Heart left ventricle (tissue), 16 donors: Measurements from ENCODE around the gene SCYL2. TPM values are rescaled to one million over a fixed set of nuclear protein-coding genes. Genes with fewer than 3 reads are reported as not detected.

Experiments
- ATAC-seq, 4 donors: fragments of 200-7000 bp; cut with Tn5 transposase; one replicate each; pipeline ENCODE4 v1.9.1; 2020 to 2022; ENCODE audit warnings: moderate library complexity in 4 of 4, mild to moderate bottlenecking in 3 of 4, moderate number of reproducible peaks in 1 of 4
- DNase-seq, 5 donors: peaks; one replicate each; pipeline ENCODE4 v3.0.0-alpha.2; 2020
- H3K27ac ChIP-seq, 12 donors: fragments of 200-600 bp; sonication (generic) in 4 of 12; one replicate each; pipeline versions ENCODE4 v1.5.0 to v1.8.0; 2016 to 2022; ENCODE audit warnings: mild to moderate bottlenecking in 2 of 12
- H3K27me3 ChIP-seq, 9 donors: fragments of 200-600 bp; sonication (generic) in 2 of 9; one replicate each; pipeline versions ENCODE4 v1.5.1 to v1.8.0; 2016 to 2022; ENCODE audit warnings: mild to moderate bottlenecking in 3 of 9
- H3K36me3 ChIP-seq, 9 donors: fragments of 200-600 bp; sonication (generic) in 2 of 9; one replicate each; pipeline versions ENCODE4 v1.5.0 to v1.8.0; 2018 to 2022; ENCODE audit warnings: mild to moderate bottlenecking in 2 of 9
- H3K4me1 ChIP-seq, 12 donors: fragments of 200-600 bp; sonication (generic) in 4 of 12; one replicate each; pipeline versions ENCODE4 v1.5.0 to v1.8.0; 2016 to 2022; ENCODE audit warnings: mild to moderate bottlenecking in 3 of 12
- H3K4me3 ChIP-seq, 12 donors: fragments of 200-600 bp; sonication (generic) in 4 of 12; one replicate each; pipeline versions ENCODE4 v1.5.0 to v1.8.0; 2017 to 2022; ENCODE audit warnings: mild to moderate bottlenecking in 9 of 12, moderate library complexity in 4 of 12
- H3K9me3 ChIP-seq, 12 donors: fragments of 200-600 bp; sonication (generic) in 4 of 12; one replicate each; pipeline versions ENCODE4 v1.5.0 to v1.8.0; 2016 to 2022; ENCODE audit warnings: mild to moderate bottlenecking in 1 of 12
- POLR2A ChIP-seq, 2 donors: fragments of 450-650 bp; IDR thresholded peaks; one replicate each; pipeline ENCODE4 v1.6.1; 2017; ENCODE audit warnings: antibody characterized with exemption in 2 of 2, mild to moderate bottlenecking in 2 of 2, moderate library complexity in 2 of 2
- WGBS, 4 donors: extraction: QIAGEN DNeasy Blood & Tissue Kit in 2 of 4; methylation state at CpG; one replicate each; pipeline versions ENCODE4 v1.1.5 to v1.1.7; 2013 to 2018; 5-methylcytosine and 5-hydroxymethylcytosine counted together
- intact Hi-C, 10 donors: fragments of 100-400 bp; cut with DNase I; formaldehyde crosslinking; loops; one replicate each; pipeline versions ENCODE4 v1.11.1 to v1.14.2; 2022
- polyA plus RNA-seq, 2 donors: library from polyadenylated mRNA; stranded (reverse); fragments of 200-250 nt; gene quantifications; one replicate each; pipeline ENCODE4 v1.2.3, GENCODE V29; 2013
- total RNA-seq, 9 donors: library from RNA; depleted of rRNA in 2 of 9; stranded (reverse); fragments of >200 nt in 2 of 9; fragmentation: NEBNext Ultra II Directional in 3 of 9; extraction: Animal tissue kit (Norgen Biotek cat#: 25700) in 3 of 9; gene quantifications; one replicate each; pipeline versions ENCODE4 v1.1.0 to v1.2.4, GENCODE V29; 2016 to 2023
- TF ChIP-seq, protein P1 (sequence below), 12 donors: fragments of 200-600 bp; sonication (generic) in 4 of 12; IDR thresholded peaks; one replicate each; pipeline versions ENCODE4 v1.5.0 to v1.8.0; 2018 to 2022; ENCODE audit warnings: antibody characterized with exemption in 12 of 12, mild to moderate bottlenecking in 5 of 12
- donor health status: ischemic (EF 13 %, LVEDD 7.1; RV severe dilation, severe dysfunction).
- donor health status: healthy with polysubstance abuse.
- donor health status: DM: no; HTN: yes; CAD: no.
- donor health status: DM: no; HTN: no; CAD: no.
- donor health status: ischemic (EF 25% LVEDD 6.9; RV normal size, moderate dysfunction).
- donor health status: ischemic (EF 25% LVEDD 5.7; RV mildly dilated, moderate dysfunction).
- donor health status: healthy.
- donor health status: DM: yes; HTN: yes; CAD: no.
- donor health status: ischemic (EF 35%, LVEDD 5.7; RV mildly dilated, moderate dysfunction).
- donor health status: nonischemic (EF 11% LVEDD 7.7; RV severe dilation, severe dysfunction).
- donor health status: DM: yes; HTN: yes; CAD: no.
- donor health status: PGD.
- donor health status: ischemic (EF 29% LVEDD 5.4; RV normal size, mild dysfunction).
- donor health status: nonischemic (EF 23%, LVEDD 6.1; RV moderate dilation, normal function).

SCYL2 gene
- total and polyA plus RNA-seq, 11 donors = 8.1 to 41.3 (median 30.2) TPM

DNA sequence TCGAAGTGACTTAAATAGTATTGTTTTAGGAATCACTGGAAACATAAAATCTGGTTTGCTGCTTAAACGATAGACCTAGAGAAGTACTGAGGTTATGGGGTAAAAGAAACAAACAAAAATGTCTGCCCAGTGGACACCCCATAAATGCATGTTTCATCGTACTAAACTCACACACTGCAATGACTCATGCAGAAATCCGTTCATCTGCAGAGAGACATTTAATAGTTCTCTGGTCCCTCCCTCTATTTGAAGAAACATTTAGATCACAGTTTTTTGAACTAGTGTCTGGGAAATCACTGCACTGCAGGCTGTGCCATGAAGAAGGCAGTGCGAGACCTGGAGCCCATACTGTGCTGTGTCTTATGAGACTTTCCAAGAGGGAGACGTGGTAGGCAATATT lies 115.4 kb downstream of the SCYL2 start:
- Histone ChIP-seq H3K27me3 (no peaks in the 10 kb centered on the region), H3K36me3 (no peaks in the 10 kb centered on the region), H3K9me3 (no peaks in the 10 kb centered on the region), H3K4me1 (no peaks in the 10 kb centered on the region), H3K27ac (no peak overlapping the region), H3K4me3 (no peak overlapping the region)
- TF ChIP-seq POLR2A (IDR thresholded peaks at IDR 0.05) = no peak
- TF ChIP-seq, protein P1, sequence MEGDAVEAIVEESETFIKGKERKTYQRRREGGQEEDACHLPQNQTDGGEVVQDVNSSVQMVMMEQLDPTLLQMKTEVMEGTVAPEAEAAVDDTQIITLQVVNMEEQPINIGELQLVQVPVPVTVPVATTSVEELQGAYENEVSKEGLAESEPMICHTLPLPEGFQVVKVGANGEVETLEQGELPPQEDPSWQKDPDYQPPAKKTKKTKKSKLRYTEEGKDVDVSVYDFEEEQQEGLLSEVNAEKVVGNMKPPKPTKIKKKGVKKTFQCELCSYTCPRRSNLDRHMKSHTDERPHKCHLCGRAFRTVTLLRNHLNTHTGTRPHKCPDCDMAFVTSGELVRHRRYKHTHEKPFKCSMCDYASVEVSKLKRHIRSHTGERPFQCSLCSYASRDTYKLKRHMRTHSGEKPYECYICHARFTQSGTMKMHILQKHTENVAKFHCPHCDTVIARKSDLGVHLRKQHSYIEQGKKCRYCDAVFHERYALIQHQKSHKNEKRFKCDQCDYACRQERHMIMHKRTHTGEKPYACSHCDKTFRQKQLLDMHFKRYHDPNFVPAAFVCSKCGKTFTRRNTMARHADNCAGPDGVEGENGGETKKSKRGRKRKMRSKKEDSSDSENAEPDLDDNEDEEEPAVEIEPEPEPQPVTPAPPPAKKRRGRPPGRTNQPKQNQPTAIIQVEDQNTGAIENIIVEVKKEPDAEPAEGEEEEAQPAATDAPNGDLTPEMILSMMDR (IDR thresholded peaks at IDR 0.05) = no peak
- DNase-seq = no peak
- ATAC-seq = no peak
- 80 to 95% (median 83%) methylated on average over 6 of the region's 6 CpGs for WGBS, 4 donors
- intact Hi-C loops = no loop called here

DNA sequence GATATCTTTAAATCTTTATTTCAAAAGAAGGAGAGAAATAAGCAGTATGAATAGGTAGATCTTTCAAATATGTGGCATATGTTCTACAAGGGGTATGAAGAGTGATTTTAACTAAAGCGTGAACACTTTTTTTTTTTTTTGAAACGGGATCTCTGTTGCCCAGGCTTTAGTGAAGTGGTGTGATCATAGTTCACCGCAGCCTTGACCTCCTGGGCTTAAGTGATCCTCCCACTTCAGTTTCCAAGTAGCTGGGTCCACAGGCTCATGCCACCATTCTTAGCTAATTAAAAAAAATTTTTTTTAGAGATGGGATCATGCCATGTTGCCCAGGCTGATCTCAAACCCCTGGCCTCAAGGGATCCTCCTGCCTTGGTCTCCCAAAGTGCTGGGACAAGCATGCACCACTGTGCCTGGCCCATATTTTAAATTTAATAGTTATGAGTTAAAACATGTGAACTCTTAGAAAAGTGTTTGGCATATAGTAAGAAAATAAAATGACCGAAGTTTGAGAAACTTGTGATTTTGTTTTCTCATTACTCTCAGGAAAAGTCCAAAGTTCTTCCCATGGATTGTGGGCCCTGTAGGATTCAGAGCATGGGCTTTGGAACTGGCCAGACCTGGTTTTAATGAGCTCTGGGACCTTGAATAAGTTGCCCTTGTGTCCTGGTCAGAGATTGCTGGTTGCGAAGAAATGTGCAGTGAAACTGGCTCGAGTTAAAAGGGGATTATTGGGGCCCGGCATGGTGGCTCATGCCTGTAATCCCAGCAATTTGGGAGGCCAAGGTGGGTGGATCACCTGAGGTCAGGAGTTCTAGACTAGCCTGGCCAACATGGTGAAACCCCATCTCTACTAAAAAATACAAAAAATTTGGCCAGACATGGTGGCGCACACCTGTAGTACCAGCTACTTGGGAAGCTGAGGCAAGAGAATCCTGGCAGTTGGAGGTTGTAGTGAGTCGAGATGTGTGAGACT lies 116.9 kb downstream of the SCYL2 start:
- 84 to 91% (median 90%) methylated on average over 9 of the region's 9 CpGs for WGBS, 4 donors
- no peaks in the 10 kb centered on the region for H3K36me3 ChIP-seq
- TF ChIP-seq, protein P1 (IDR thresholded peaks at IDR 0.05) = no peak
- TF ChIP-seq POLR2A (IDR thresholded peaks at IDR 0.05) = no peak
- H3K9me3 ChIP-seq = no peaks in the 10 kb centered on the region
- no peak for ATAC-seq
- no peak overlapping the region for H3K27ac ChIP-seq
- intact Hi-C loops = no loop called here
- no peak for DNase-seq
- H3K4me3 ChIP-seq = no peak overlapping the region
- no peaks in the 10 kb centered on the region for H3K27me3 ChIP-seq
- H3K4me1 ChIP-seq = no peaks in the 10 kb centered on the region

DNA sequence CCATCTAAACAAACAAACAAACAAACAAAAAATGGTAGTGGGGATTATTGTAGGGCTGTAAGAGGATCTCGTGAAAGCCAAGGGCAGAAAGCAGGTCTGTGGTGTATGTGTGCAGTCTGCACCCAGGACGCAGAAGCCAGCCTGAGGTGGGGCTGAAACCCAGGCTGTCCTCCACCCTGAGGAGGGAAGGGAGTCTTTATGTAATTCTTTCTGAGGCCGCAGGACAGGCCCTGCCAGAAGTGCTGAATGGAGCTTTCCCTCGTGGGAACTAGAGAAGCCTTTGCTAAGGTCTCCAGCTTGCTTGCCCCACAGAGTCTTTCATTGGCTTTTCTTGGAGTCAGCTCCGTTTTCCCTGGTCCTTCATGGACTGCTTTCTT lies 117.6 kb downstream of the SCYL2 start:
- no peak overlapping the region for H3K4me3 ChIP-seq
- H3K36me3 ChIP-seq = no peaks in the 10 kb centered on the region
- 65 to 76% (median 70%) methylated on average over 5 of the region's 5 CpGs for WGBS, 4 donors
- TF ChIP-seq, protein P1 (IDR thresholded peaks at IDR 0.05) = no peak
- no peak for TF ChIP-seq POLR2A (IDR thresholded peaks at IDR 0.05)
- H3K27me3 ChIP-seq = no peaks in the 10 kb centered on the region
- ATAC-seq (no peak), DNase-seq (no peak)
- no peaks in the 10 kb centered on the region for H3K4me1 ChIP-seq
- intact Hi-C loops = no loop called here
- H3K27ac ChIP-seq = no peak overlapping the region
- no peaks in the 10 kb centered on the region for H3K9me3 ChIP-seq

DNA sequence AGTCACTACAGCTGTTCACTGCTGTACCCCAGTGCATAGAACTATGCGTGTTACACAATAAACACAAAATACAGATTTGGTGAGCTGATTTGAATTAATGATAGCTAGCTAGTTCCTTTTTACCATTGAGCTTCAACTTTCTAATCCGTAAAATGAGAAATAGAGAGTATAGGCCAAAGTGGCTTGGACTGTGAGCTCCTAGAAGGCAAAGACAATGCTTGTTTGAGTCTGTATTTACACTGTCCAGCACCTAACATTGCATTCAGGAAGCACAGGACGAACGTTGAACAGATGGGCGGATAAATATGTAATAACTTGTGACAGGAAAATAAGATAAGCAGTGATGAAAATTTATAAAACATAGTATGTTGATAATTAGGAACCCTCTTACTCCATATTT lies 121.4 kb downstream of the SCYL2 start:
- Histone ChIP-seq H3K4me3 (no peak overlapping the region), H3K27ac (no peak overlapping the region), H3K36me3 (no peaks in the 10 kb centered on the region), H3K4me1 (no peaks in the 10 kb centered on the region), H3K27me3 (no peaks in the 10 kb centered on the region), H3K9me3 (no peaks in the 10 kb centered on the region)
- DNase-seq (no peak), ATAC-seq (no peak)
- WGBS, 4 donors = 78 to 85% (median 84%) methylated on average over 5 of the region's 5 CpGs
- intact Hi-C loops = no loop called here
- TF ChIP-seq, protein P1 (IDR thresholded peaks at IDR 0.05) = no peak
- TF ChIP-seq POLR2A (IDR thresholded peaks at IDR 0.05) = no peak

Other genes with a start within 250 kb of the SCYL2 start
- gene BLTP3B, start 124.3 kb upstream of the SCYL2 start, total RNA-seq = 10 to 100 TPM; 14.0 to 22.4 (median 16.2) TPM
- 10 to 100 TPM in 1 of 2 donors, 1 to 10 TPM in 1; 3.7 to 18.7 TPM for gene BLTP3B, start 124.3 kb upstream of the SCYL2 start, polyA plus RNA-seq
- gene ACTR6, start 66.4 kb upstream of the SCYL2 start, total RNA-seq = 10 to 100 TPM in 8 of 9 donors, 1 to 10 TPM in 1; 8.9 to 29.5 (median 21.9) TPM
- gene ACTR6, start 66.4 kb upstream of the SCYL2 start, polyA plus RNA-seq = 10 to 100 TPM in 1 of 2 donors, 1 to 10 TPM in 1; 9.3 to 27.1 TPM
- 1 to 10 TPM in 1 of 9 donors, under 1 TPM in 6, not detected in 2; 0.33 to 1.3 (median 0.58) TPM for gene DEPDC4, start 98 bp upstream of the SCYL2 start, total RNA-seq
- gene DEPDC4, start 98 bp upstream of the SCYL2 start, polyA plus RNA-seq = 1 to 10 TPM in 1 of 2 donors, not detected in 1; 1.1 TPM
- under 1 TPM in 1 of 9 donors, not detected in 8; 0.15 TPM for gene SLC17A8, start 89.9 kb downstream of the SCYL2 start, total RNA-seq
- gene SLC17A8, start 89.9 kb downstream of the SCYL2 start, polyA plus RNA-seq = not detected
- gene NR1H4, start 206.7 kb downstream of the SCYL2 start, total RNA-seq = not detected
- gene NR1H4, start 206.7 kb downstream of the SCYL2 start, polyA plus RNA-seq = not detected